HCT116 (cell line): ENCODE results near the gene SLC25A39.
"Not testable (repeated sequence)": the region's sequence is repeated elsewhere in the genome, so short reads cannot be mapped to it uniquely, and the experiment has no call there.

Experiments
- EZH2 ChIP-seq: fragments of 200-600 bp; sonication (generic); IDR thresholded peaks from 2 replicates; pipeline ENCODE4 v1.6.1; 2017; ENCODE audit warnings: antibody characterized with exemption, mixed run types
- JUND ChIP-seq: IDR thresholded peaks from 2 replicates; pipeline ENCODE4 v1.6.1; 2012
- POLR2AphosphoS5 ChIP-seq: IDR thresholded peaks from 2 replicates; pipeline ENCODE4 v1.6.1; 2011; ENCODE audit warnings: mild to moderate bottlenecking, low read depth, low read length, moderate library complexity
- TF ChIP-seq, protein P1 (sequence below), 3 experiments: fragments of 200-600 bp in 1 of 3; sonication (generic) in 1 of 3; IDR thresholded peaks in 2 of 3; conservative IDR thresholded peaks in 1 of 3; 2 replicates each; pipeline ENCODE4 v1.5.1; 2012 to 2017; ENCODE audit warnings: low read depth in 2 of 3, low read length in 2 of 3, antibody characterized with exemption in 1 of 3, borderline replicate concordance in 1 of 3, control low read depth in 1 of 3, mild to moderate bottlenecking in 1 of 3, mixed read lengths in 1 of 3, mixed run types in 1 of 3, moderate library complexity in 1 of 3; ENCODE audit not compliant: insufficient read depth in 1 of 3

DNA sequence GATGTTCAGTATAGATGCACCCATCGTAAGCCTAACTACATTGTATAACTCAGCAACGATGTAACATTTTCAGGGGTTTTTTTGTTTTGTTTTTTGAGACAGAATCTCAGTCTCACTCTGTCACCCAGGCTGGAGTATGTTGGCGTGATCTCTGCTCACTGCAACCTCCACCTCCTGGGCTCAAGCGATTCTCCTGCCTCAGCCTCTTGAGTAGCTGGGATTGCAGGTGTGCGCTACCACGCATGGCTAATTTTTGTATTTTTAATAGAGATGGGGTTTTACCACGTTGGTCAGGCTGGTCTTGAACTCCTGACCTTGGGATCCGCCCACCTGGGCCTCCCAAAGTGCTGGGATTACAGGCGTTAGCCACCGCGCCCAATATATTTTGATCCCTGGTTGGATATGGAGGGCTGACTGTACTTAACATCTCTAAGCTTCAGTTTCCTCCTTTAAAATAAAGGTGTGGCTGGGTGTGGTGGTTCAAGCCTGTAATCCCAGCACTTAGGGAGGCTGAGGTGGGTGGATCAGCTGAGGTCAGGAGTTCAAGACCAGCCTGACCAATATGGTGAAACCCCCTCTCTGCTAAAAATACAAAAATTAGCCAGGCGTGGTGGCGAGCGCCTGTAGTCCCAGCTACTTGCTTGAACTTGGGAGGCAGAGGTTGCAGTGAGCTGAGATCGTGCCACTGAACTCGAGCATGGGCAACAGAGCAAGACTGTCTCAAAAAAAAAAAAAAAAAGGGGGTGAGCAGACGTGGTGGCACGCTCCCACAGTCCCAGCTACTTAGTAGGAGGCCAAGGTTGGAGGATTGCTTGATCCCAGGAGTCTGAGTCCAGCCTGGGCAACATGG is 22.8 kb upstream of the SLC25A39 start:
- not testable (repeated sequence) for TF ChIP-seq POLR2AphosphoS5, JUND, EZH2
- TF ChIP-seq, protein P1, sequence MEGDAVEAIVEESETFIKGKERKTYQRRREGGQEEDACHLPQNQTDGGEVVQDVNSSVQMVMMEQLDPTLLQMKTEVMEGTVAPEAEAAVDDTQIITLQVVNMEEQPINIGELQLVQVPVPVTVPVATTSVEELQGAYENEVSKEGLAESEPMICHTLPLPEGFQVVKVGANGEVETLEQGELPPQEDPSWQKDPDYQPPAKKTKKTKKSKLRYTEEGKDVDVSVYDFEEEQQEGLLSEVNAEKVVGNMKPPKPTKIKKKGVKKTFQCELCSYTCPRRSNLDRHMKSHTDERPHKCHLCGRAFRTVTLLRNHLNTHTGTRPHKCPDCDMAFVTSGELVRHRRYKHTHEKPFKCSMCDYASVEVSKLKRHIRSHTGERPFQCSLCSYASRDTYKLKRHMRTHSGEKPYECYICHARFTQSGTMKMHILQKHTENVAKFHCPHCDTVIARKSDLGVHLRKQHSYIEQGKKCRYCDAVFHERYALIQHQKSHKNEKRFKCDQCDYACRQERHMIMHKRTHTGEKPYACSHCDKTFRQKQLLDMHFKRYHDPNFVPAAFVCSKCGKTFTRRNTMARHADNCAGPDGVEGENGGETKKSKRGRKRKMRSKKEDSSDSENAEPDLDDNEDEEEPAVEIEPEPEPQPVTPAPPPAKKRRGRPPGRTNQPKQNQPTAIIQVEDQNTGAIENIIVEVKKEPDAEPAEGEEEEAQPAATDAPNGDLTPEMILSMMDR (IDR thresholded peaks at IDR 0.05 in 2 of 3, conservative IDR thresholded peaks at IDR 0.05 in 1 of 3; ENCODE audit: borderline replicate concordance in 1 of 3, insufficient read depth in 1 of 3, low read depth in 2 of 3, low read length in 2 of 3): not testable (repeated sequence)
